H1 (cell line): ENCODE data around the gene THUMPD3. TPM values are rescaled to one million over a fixed set of nuclear protein-coding genes. Genes with fewer than 3 reads are reported as not detected.

Experiments
- CTCF ChIA-PET: fragments of 300-600 bp; sonication (Branson Sonifier 250); formaldehyde crosslinking; loops from one replicate; lab custom pipeline; 2021; ENCODE audit not compliant: partially characterized antibody; lab: Charles Lee
- POLR2A ChIA-PET: fragments of 300-600 bp; sonication (Branson Sonifier 250); formaldehyde crosslinking; loops from one replicate; lab custom pipeline; 2021; ENCODE audit warnings: inconsistent platforms; ENCODE audit not compliant: partially characterized antibody; lab: Charles Lee
- DNase-seq, 2 experiments: peaks; one replicate each; pipeline versions ENCODE4 v3.0.0 to v3.0.0-alpha.2; 2010 to 2022; ENCODE audit warnings: low spot score in 2 of 2, low read depth in 1 of 2, mixed read lengths in 1 of 2
- FAIRE-seq: peaks from 2 replicates; lab custom pipeline; 2011; peaks lifted over from hg19 to GRCh38; lab: Jason Lieb, UNC
- H2AFZ ChIP-seq: 2 replicates; pipeline ENCODE4 v1.8.1; 2012; ENCODE audit warnings: low read length, inconsistent platforms
- H2AK5ac ChIP-seq: 2 replicates; pipeline ENCODE4 v1.6.1; 2013; ENCODE audit warnings: low read depth, low read length
- H2BK120ac ChIP-seq: replicated peaks from 2 replicates; pipeline ENCODE3; 2013; ENCODE audit warnings: low read depth, low read length, inconsistent platforms
- H2BK12ac ChIP-seq: 2 replicates; pipeline ENCODE4 v1.6.1; 2013; ENCODE audit warnings: low read depth, low read length
- H2BK15ac ChIP-seq: 2 replicates; pipeline ENCODE4 v1.6.1; 2013; ENCODE audit warnings: low read length
- H2BK20ac ChIP-seq: 2 replicates; pipeline ENCODE4 v1.6.1; 2013; ENCODE audit warnings: low read length
- H2BK5ac ChIP-seq: 2 replicates; pipeline ENCODE4 v1.6.1; 2013; ENCODE audit warnings: low read depth, low read length
- H3K14ac ChIP-seq: 2 replicates; pipeline ENCODE4 v1.6.1; 2013; ENCODE audit warnings: inconsistent platforms; ENCODE audit not compliant: insufficient read length
- H3K18ac ChIP-seq: 2 replicates; pipeline ENCODE4 v1.6.1; 2013; ENCODE audit warnings: low read length; ENCODE audit errors: extremely low read depth
- H3K23ac ChIP-seq: 2 replicates; pipeline ENCODE4 v1.6.1; 2013; ENCODE audit warnings: inconsistent platforms; ENCODE audit not compliant: insufficient read length
- H3K23me2 ChIP-seq: 2 replicates; pipeline ENCODE4 v1.6.1; 2013; ENCODE audit warnings: low read depth, low read length
- H3K27ac ChIP-seq: 2 replicates; pipeline ENCODE4 v1.6.1; 2011; ENCODE audit warnings: low read depth, low read length, inconsistent platforms
- H3K27me3 ChIP-seq, 4 experiments: replicated peaks in 1 of 4; 1 replicate in 1 of 4; 2 replicates in 3 of 4; pipeline versions ENCODE4 v1.6.1 to v1.8.1; 2011 to 2013; ENCODE audit warnings: low read length in 3 of 4, mild to moderate bottlenecking in 3 of 4, inconsistent platforms in 2 of 4, mixed read lengths in 2 of 4, moderate library complexity in 1 of 4; ENCODE audit not compliant: control insufficient read depth in 3 of 4, insufficient read depth in 3 of 4; ENCODE audit errors: extremely low read depth in 1 of 4
- H3K36me3 ChIP-seq, 4 experiments: 2 replicates each; pipeline versions ENCODE4 v1.6.1 to v1.8.1; 2011 to 2013; ENCODE audit warnings: mild to moderate bottlenecking in 4 of 4, low read length in 3 of 4, moderate library complexity in 2 of 4, control low read depth in 1 of 4, inconsistent platforms in 1 of 4; ENCODE audit not compliant: insufficient read depth in 4 of 4, control insufficient read depth in 2 of 4
- H3K4ac ChIP-seq: replicated peaks from 2 replicates; pipeline ENCODE3; 2013; ENCODE audit warnings: low read length, low read depth, mixed read lengths, inconsistent platforms; ENCODE audit not compliant: insufficient read length
- H3K4me1 ChIP-seq, 4 experiments: replicated peaks in 1 of 4; 1 replicate in 1 of 4; 2 replicates in 3 of 4; pipeline versions ENCODE4 v1.6.1 to v1.8.1; 2011 to 2013; ENCODE audit warnings: low read length in 3 of 4, inconsistent platforms in 2 of 4, mixed read lengths in 1 of 4; ENCODE audit not compliant: insufficient read depth in 4 of 4, control insufficient read depth in 3 of 4
- H3K4me2 ChIP-seq, 2 experiments: 2 replicates each; pipeline versions ENCODE4 v1.6.1 to v1.8.1; 2011 to 2013; ENCODE audit warnings: low read depth in 2 of 2, low read length in 2 of 2, control low read depth in 1 of 2, inconsistent platforms in 1 of 2, mild to moderate bottlenecking in 1 of 2; ENCODE audit not compliant: insufficient read depth in 1 of 2
- H3K4me3 ChIP-seq, 4 experiments: fragments of 200-600, 300-600 bp in 1 of 4; sonication (generic), shearing (Covaris generic), sonication (Bioruptor Twin) in 1 of 4; 2 replicates each; pipeline versions ENCODE4 v1.5.1 to v1.8.1; 2011 to 2016; ENCODE audit warnings: low read length in 4 of 4, low read depth in 3 of 4, control low read depth in 2 of 4, inconsistent platforms in 2 of 4, mild to moderate bottlenecking in 2 of 4, mixed read lengths in 1 of 4, moderate library complexity in 1 of 4; ENCODE audit not compliant: insufficient read depth in 2 of 4; ENCODE audit errors: extremely low read depth in 1 of 4
- H3K56ac ChIP-seq: replicated peaks from 2 replicates; pipeline ENCODE3; 2013; ENCODE audit warnings: low read depth, mild to moderate bottlenecking, mixed read lengths, low read length, inconsistent platforms; ENCODE audit not compliant: insufficient read length
- H3K79me1 ChIP-seq: 2 replicates; pipeline ENCODE4 v1.6.1; 2013; ENCODE audit warnings: low read depth, low read length, control low read depth
- H3K79me2 ChIP-seq, 2 experiments: 2 replicates each; pipeline versions ENCODE4 v1.6.1 to v1.8.1; 2012 to 2013; ENCODE audit warnings: low read length in 2 of 2, mild to moderate bottlenecking in 2 of 2, inconsistent platforms in 1 of 2; ENCODE audit not compliant: insufficient read depth in 2 of 2, control insufficient read depth in 1 of 2
- H3K9ac ChIP-seq, 4 experiments: replicated peaks in 1 of 4; 1 replicate in 1 of 4; 2 replicates in 3 of 4; pipeline versions ENCODE4 v1.6.1 to v1.8.1; 2011 to 2013; ENCODE audit warnings: low read depth in 3 of 4, low read length in 3 of 4, control low read depth in 2 of 4, mild to moderate bottlenecking in 2 of 4, moderate library complexity in 2 of 4, inconsistent platforms in 1 of 4; ENCODE audit errors: extremely low read depth in 1 of 4
- H3K9me3 ChIP-seq, 2 experiments: 2 replicates each; pipeline versions ENCODE4 v1.6.1 to v1.8.1; 2012 to 2013; ENCODE audit warnings: mild to moderate bottlenecking in 2 of 2, moderate library complexity in 2 of 2, control low read depth in 1 of 2, inconsistent platforms in 1 of 2, low read depth in 1 of 2, low read length in 1 of 2, mixed read lengths in 1 of 2; ENCODE audit not compliant: insufficient read depth in 2 of 2
- H4K20me1 ChIP-seq, 2 experiments: replicated peaks in 1 of 2; 2 replicates each; pipeline versions ENCODE3 to v1.8.1; 2011 to 2013; ENCODE audit warnings: inconsistent platforms in 2 of 2, low read length in 2 of 2, mild to moderate bottlenecking in 1 of 2; ENCODE audit not compliant: insufficient read depth in 2 of 2, control insufficient read depth in 1 of 2
- H4K5ac ChIP-seq: 2 replicates; pipeline ENCODE4 v1.6.1; 2013; ENCODE audit warnings: low read length, low read depth, mixed read lengths, inconsistent platforms; ENCODE audit not compliant: insufficient read length
- H4K8ac ChIP-seq: 2 replicates; pipeline ENCODE4 v1.8.0; 2013; ENCODE audit warnings: mild to moderate bottlenecking, moderate library complexity, low read length, inconsistent platforms; ENCODE audit not compliant: insufficient read depth; ENCODE audit errors: extremely low read depth
- H4K91ac ChIP-seq: replicated peaks from 2 replicates; pipeline ENCODE3; 2013; ENCODE audit warnings: low read length, mixed read lengths, inconsistent platforms; ENCODE audit not compliant: insufficient read length
- BACH1 ChIP-seq: IDR thresholded peaks from 2 replicates; pipeline ENCODE4 v1.6.1; 2012; ENCODE audit warnings: low read length, improper control_type of control experiment
- CHD1 ChIP-seq: IDR thresholded peaks from 2 replicates; pipeline ENCODE4 v1.6.1; 2012; ENCODE audit warnings: low read depth, low read length, improper control_type of control experiment
- FOSL1 ChIP-seq: IDR thresholded peaks from 2 replicates; pipeline ENCODE4 v1.6.1; 2011; ENCODE audit warnings: mild to moderate bottlenecking, low read depth, low read length, moderate library complexity; ENCODE audit not compliant: insufficient read depth
- POLR2A ChIP-seq, 2 experiments: IDR thresholded peaks; 1 replicate in 1 of 2; 2 replicates in 1 of 2; pipeline ENCODE4 v1.6.1; 2011; ENCODE audit warnings: low read depth in 2 of 2, low read length in 2 of 2, mild to moderate bottlenecking in 2 of 2; ENCODE audit errors: control extremely low read depth in 1 of 2
- RXRA ChIP-seq: IDR thresholded peaks from 2 replicates; pipeline ENCODE4 v1.6.1; 2011; ENCODE audit warnings: low read depth, mild to moderate bottlenecking, low read length, moderate library complexity; ENCODE audit not compliant: insufficient read depth
- SIN3A ChIP-seq, 2 experiments: IDR thresholded peaks in 1 of 2; conservative IDR thresholded peaks in 1 of 2; 2 replicates each; pipeline ENCODE4 v1.6.1; 2011 to 2012; ENCODE audit warnings: low read length in 2 of 2, improper control_type of control experiment in 1 of 2, low read depth in 1 of 2, mild to moderate bottlenecking in 1 of 2
- SP2 ChIP-seq: IDR thresholded peaks from 2 replicates; pipeline ENCODE4 v1.6.1; 2012; ENCODE audit warnings: mild to moderate bottlenecking, low read length, inconsistent platforms
- SRF ChIP-seq: IDR thresholded peaks from 2 replicates; pipeline ENCODE4 v1.6.1; 2011; ENCODE audit warnings: mild to moderate bottlenecking, low read depth, low read length, moderate library complexity
- SUZ12 ChIP-seq: fragments of 200-600 bp; sonication (generic); IDR thresholded peaks from 2 replicates; pipeline ENCODE4 v1.6.1; 2012; ENCODE audit warnings: mild to moderate bottlenecking, inconsistent platforms, low read length, moderate library complexity, mixed read lengths
- TAF7 ChIP-seq: optimal IDR thresholded peaks from 2 replicates; pipeline ENCODE3; 2011; ENCODE audit warnings: low read depth, mild to moderate bottlenecking, inconsistent platforms, low read length, moderate library complexity, borderline replicate concordance
- WGBS, 2 experiments: shearing (Covaris generic) in 1 of 2; methylation state at CpG; one replicate each; pipeline versions ENCODE4 v1.1.6 to v1.1.7; 2013 to 2015; ENCODE audit warnings: low lambda C conversion rate in 2 of 2, mixed read lengths in 2 of 2, inconsistent platforms in 1 of 2, low coverage in 1 of 2, missing lambda C conversion rate in 1 of 2; ENCODE audit not compliant: insufficient replicate concordance in 2 of 2, insufficient coverage in 1 of 2, insufficient read length in 1 of 2; ENCODE audit errors: extremely low coverage in 1 of 2, missing lambda C conversion rate in 1 of 2; 5-methylcytosine and 5-hydroxymethylcytosine counted together
- polyA plus RNA-seq, 7 experiments: library from polyadenylated mRNA; depleted of rRNA in 3 of 7; stranded (reverse) in 5 of 7; unstranded in 2 of 7; fragments of >200 nt in 5 of 7; fragments of 200-250 nt in 2 of 7; gene quantifications; 1 replicate in 5 of 7; 2 replicates in 1 of 7; 4 replicates in 1 of 7; pipeline versions ENCODE4 v1.2.1 to v1.2.3, GENCODE V29; 2011 to 2013; ENCODE audit warnings: missing spikeins in 2 of 7, mixed read lengths in 2 of 7
- total RNA-seq: library from RNA; stranded (reverse); fragmentation: NEBNext Ultra II Directional; extraction: Animal tissue kit (Norgen Biotek cat#: 25700); gene quantifications from 2 replicates; pipeline ENCODE4 v1.2.1, GENCODE V29; 2021
- TF ChIP-seq, protein P1 (sequence below): IDR thresholded peaks from 2 replicates; pipeline ENCODE4 v1.6.1; 2011; ENCODE audit warnings: low read length, improper control_type of control experiment
- TF ChIP-seq, protein P2 (sequence below): IDR thresholded peaks from 2 replicates; pipeline ENCODE4 v1.6.1; 2012; ENCODE audit warnings: low read length, inconsistent platforms

Gene THUMPD3
- total and polyA plus RNA-seq, 2 of the 8 experiments (the other 6 are each of a cell fraction or from before 2014, with no cell fraction given): 26.7 to 68.9 TPM

DNA sequence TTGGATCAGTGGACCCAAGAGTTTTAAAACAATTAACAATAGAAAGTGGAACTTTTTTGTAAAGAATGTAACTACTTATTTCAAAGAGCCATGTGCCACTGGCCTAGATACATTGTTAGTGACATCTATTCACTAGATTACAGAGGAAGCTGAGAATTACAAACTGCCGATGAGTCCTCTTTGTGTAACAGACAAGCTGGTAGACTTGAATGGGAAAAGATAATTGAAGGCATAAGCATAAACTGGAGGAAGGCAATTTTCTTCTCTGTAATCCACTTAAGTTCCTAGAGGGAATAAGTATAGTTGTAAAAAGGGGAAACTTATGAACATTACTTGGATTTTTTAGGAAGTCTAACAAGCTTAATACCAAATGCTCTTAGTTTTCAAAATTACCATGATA is 15.1 kb downstream of the THUMPD3 start:
- no peak overlapping the region for H3K9ac ChIP-seq
- no peak overlapping the region for H3K14ac ChIP-seq
- no peaks in the 10 kb centered on the region for H3K79me1 ChIP-seq
- no peaks in the 10 kb centered on the region for H3K79me2 ChIP-seq
- no peak overlapping the region for H3K4me3 ChIP-seq
- no peak overlapping the region for H2BK15ac ChIP-seq
- no peaks in the 10 kb centered on the region for H3K9me3 ChIP-seq
- WGBS, 2 experiments: 90% methylated on average over 1 of the region's 1 CpG; no CpG with 5 or more reads in 1 of the 2 experiments
- H2AFZ ChIP-seq: no peak overlapping the region
- H3K23ac ChIP-seq: no peak overlapping the region
- no peak for FAIRE-seq
- no peak overlapping the region for H3K4me2 ChIP-seq
- no peak overlapping the region for H3K18ac ChIP-seq
- no peak overlapping the region for H4K91ac ChIP-seq
- no peak overlapping the region for H3K27ac ChIP-seq
- no peaks in the 10 kb centered on the region for H3K4me1 ChIP-seq
- no peak overlapping the region for H2BK120ac ChIP-seq
- H3K27me3 ChIP-seq: no peaks in the 10 kb centered on the region
- H3K36me3 ChIP-seq: peaks cover 12 to 86% (median 44%) of the 10 kb centered on the region in 4 experiments
- no peak overlapping the region for H2BK12ac ChIP-seq
- H4K8ac ChIP-seq: no peak overlapping the region
- no peaks in the 10 kb centered on the region for H3K23me2 ChIP-seq
- H2BK20ac ChIP-seq: no peak overlapping the region
- no peak overlapping the region for H3K56ac ChIP-seq
- no peak overlapping the region for H3K4ac ChIP-seq
- DNase-seq: no peak
- POLR2A ChIA-PET: interaction anchor here (0.7 to 5.4 kb wide), 7 partner anchors 8 to 91 kb away, joined by 3 to 35 read pairs (median 11); partner anchors contain the start of genes SETD5 and THUMPD3
- no peak overlapping the region for H2AK5ac ChIP-seq
- CTCF ChIA-PET: interaction anchor here (0.8 to 2.7 kb wide), 7 partner anchors 11 to 407 kb away, joined by 3 to 10 read pairs (median 3); partner anchors contain the start of gene THUMPD3
- H4K20me1 ChIP-seq: no peaks in the 10 kb centered on the region
- H2BK5ac ChIP-seq: no peak overlapping the region
- no peak overlapping the region for H4K5ac ChIP-seq
- TF ChIP-seq RXRA (no peak), BACH1 (no peak), TAF7 (no peak), POLR2A (IDR thresholded peaks at IDR 0.05; ENCODE audit: control extremely low read depth in 1 of 2, low read depth in 2 of 2, low read length in 2 of 2) (no peak), CHD1 (no peak), SUZ12 (no peak), SRF (no peak), SP2 (no peak), FOSL1 (no peak), SIN3A (conservative IDR thresholded peaks at IDR 0.05 in 1 of 2, IDR thresholded peaks at IDR 0.05 in 1 of 2; ENCODE audit: low read depth in 1 of 2, low read length in 2 of 2) (no peak)
- TF ChIP-seq, protein P1, sequence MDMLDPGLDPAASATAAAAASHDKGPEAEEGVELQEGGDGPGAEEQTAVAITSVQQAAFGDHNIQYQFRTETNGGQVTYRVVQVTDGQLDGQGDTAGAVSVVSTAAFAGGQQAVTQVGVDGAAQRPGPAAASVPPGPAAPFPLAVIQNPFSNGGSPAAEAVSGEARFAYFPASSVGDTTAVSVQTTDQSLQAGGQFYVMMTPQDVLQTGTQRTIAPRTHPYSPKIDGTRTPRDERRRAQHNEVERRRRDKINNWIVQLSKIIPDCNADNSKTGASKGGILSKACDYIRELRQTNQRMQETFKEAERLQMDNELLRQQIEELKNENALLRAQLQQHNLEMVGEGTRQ: no peak
- TF ChIP-seq, protein P2, sequence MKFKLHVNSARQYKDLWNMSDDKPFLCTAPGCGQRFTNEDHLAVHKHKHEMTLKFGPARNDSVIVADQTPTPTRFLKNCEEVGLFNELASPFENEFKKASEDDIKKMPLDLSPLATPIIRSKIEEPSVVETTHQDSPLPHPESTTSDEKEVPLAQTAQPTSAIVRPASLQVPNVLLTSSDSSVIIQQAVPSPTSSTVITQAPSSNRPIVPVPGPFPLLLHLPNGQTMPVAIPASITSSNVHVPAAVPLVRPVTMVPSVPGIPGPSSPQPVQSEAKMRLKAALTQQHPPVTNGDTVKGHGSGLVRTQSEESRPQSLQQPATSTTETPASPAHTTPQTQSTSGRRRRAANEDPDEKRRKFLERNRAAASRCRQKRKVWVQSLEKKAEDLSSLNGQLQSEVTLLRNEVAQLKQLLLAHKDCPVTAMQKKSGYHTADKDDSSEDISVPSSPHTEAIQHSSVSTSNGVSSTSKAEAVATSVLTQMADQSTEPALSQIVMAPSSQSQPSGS: no peak
